IMR-90 (cell line): ENCODE results near the gene KIF1A. TPM values are rescaled to one million over a fixed set of nuclear protein-coding genes. Genes with fewer than 3 reads are reported as not detected.

Experiments
- ATAC-seq: fragments of 200-7000 bp; cut with Tn5 transposase; 2 replicates; pipeline ENCODE4 v1.9.1; 2020; ENCODE audit warnings: low read depth, mild to moderate bottlenecking, moderate library complexity
- BruUV-seq: library from RNA; stranded (reverse); fragments of 400-500 nt; replicated peaks from 2 replicates; lab custom pipeline; 2021; lab: Mats Ljungman, UMichigan
- CTCF ChIA-PET: fragments of 300-600 bp; formaldehyde crosslinking; extraction: SDS; loops from one replicate; lab custom pipeline; 2021; ENCODE audit warnings: antibody characterized with exemption; lab: Yijun Ruan, JAX
- POLR2A ChIA-PET: fragments of 300-600 bp; sonication (Branson Sonifier 250); formaldehyde crosslinking; loops from one replicate; lab custom pipeline; 2022; ENCODE audit warnings: antibody characterized with exemption; ENCODE audit not compliant: unreplicated experiment; lab: Charles Lee
- DNase-seq: peaks from one replicate; pipeline ENCODE4 v3.0.0; 2013
- H2AFZ ChIP-seq: replicated peaks from 2 replicates; pipeline ENCODE3; 2013; ENCODE audit warnings: low read length, mild to moderate bottlenecking; ENCODE audit not compliant: poor library complexity
- H2AK5ac ChIP-seq: 2 replicates; pipeline ENCODE4 v1.6.1; 2013; ENCODE audit warnings: low read depth, low read length, inconsistent platforms
- H2AK9ac ChIP-seq: replicated peaks from 2 replicates; pipeline ENCODE3; 2013; ENCODE audit warnings: mild to moderate bottlenecking, low read depth, low read length, moderate library complexity; ENCODE audit not compliant: poor library complexity
- H2BK120ac ChIP-seq: 2 replicates; pipeline ENCODE4 v1.6.1; 2013; ENCODE audit warnings: low read depth, low read length, inconsistent platforms
- H2BK15ac ChIP-seq: 3 replicates; pipeline ENCODE4 v1.6.1; 2013; ENCODE audit warnings: low read depth, low read length, inconsistent platforms
- H2BK20ac ChIP-seq: 2 replicates; pipeline ENCODE4 v1.6.1; 2013; ENCODE audit warnings: low read depth, mild to moderate bottlenecking, inconsistent platforms, low read length, moderate library complexity
- H2BK5ac ChIP-seq: 2 replicates; pipeline ENCODE4 v1.6.1; 2013; ENCODE audit warnings: mild to moderate bottlenecking, low read depth, low read length, inconsistent platforms; ENCODE audit not compliant: poor library complexity, severe bottlenecking
- H3K14ac ChIP-seq: replicated peaks from 2 replicates; pipeline ENCODE4 v1.6.1; 2013; ENCODE audit warnings: low read depth, low read length, inconsistent platforms
- H3K18ac ChIP-seq: 2 replicates; pipeline ENCODE4 v1.6.1; 2013; ENCODE audit warnings: low read depth, low read length, control low read depth
- H3K23ac ChIP-seq: 2 replicates; pipeline ENCODE4 v1.6.1; 2013; ENCODE audit warnings: low read depth, low read length, inconsistent platforms
- H3K27ac ChIP-seq: 2 replicates; pipeline ENCODE4 v1.5.1; 2013; ENCODE audit warnings: mild to moderate bottlenecking, control low read depth, low read length; ENCODE audit not compliant: insufficient read depth
- H3K27me3 ChIP-seq: 2 replicates; pipeline ENCODE4 v1.6.1; 2013; ENCODE audit warnings: low read length; ENCODE audit not compliant: control insufficient read depth, insufficient read depth
- H3K36me3 ChIP-seq: 2 replicates; pipeline ENCODE4 v1.6.1; 2013; ENCODE audit warnings: low read length, mixed read lengths; ENCODE audit not compliant: control insufficient read depth, insufficient read depth
- H3K4ac ChIP-seq: 2 replicates; pipeline ENCODE4 v1.6.1; 2013; ENCODE audit warnings: low read depth, low read length, inconsistent platforms
- H3K4me1 ChIP-seq: 2 replicates; pipeline ENCODE4 v1.6.1; 2013; ENCODE audit warnings: low read length, mixed read lengths; ENCODE audit not compliant: control insufficient read depth, insufficient read depth
- H3K4me2 ChIP-seq: 2 replicates; pipeline ENCODE4 v1.6.1; 2013; ENCODE audit warnings: low read depth, mild to moderate bottlenecking, control low read depth, low read length, moderate library complexity
- H3K4me3 ChIP-seq: 2 replicates; pipeline ENCODE4 v1.5.1; 2013; ENCODE audit warnings: low read depth, mild to moderate bottlenecking, control low read depth, low read length, moderate library complexity; ENCODE audit not compliant: insufficient read depth
- H3K56ac ChIP-seq: 2 replicates; pipeline ENCODE4 v1.6.1; 2013; ENCODE audit warnings: low read length, inconsistent platforms; ENCODE audit not compliant: insufficient read depth; ENCODE audit errors: extremely low read depth
- H3K79me1 ChIP-seq, 2 experiments: 2 replicates each; pipeline ENCODE4 v1.6.1; 2013; ENCODE audit warnings: low read length in 2 of 2, inconsistent platforms in 1 of 2, low read depth in 1 of 2
- H3K9ac ChIP-seq: 2 replicates; pipeline ENCODE4 v1.6.1; 2013; ENCODE audit warnings: low read depth, low read length, control low read depth
- H3K9me1 ChIP-seq: 2 replicates; pipeline ENCODE4 v1.6.1; 2013; ENCODE audit warnings: low read length, inconsistent platforms; ENCODE audit not compliant: insufficient read depth
- H3K9me3 ChIP-seq: 2 replicates; pipeline ENCODE4 v1.6.1; 2013; ENCODE audit warnings: low read length; ENCODE audit not compliant: control insufficient read depth, insufficient read depth
- H4K20me1 ChIP-seq: 2 replicates; pipeline ENCODE4 v1.6.1; 2013; ENCODE audit warnings: low read length, inconsistent platforms; ENCODE audit not compliant: insufficient read depth
- H4K5ac ChIP-seq: 2 replicates; pipeline ENCODE4 v1.6.1; 2013; ENCODE audit warnings: mild to moderate bottlenecking, low read depth, low read length, control low read depth
- H4K8ac ChIP-seq, 2 experiments: 2 replicates each; pipeline ENCODE4 v1.6.1; 2013; ENCODE audit warnings: low read depth in 2 of 2, low read length in 2 of 2, control low read depth in 1 of 2, inconsistent platforms in 1 of 2
- H4K91ac ChIP-seq: 2 replicates; pipeline ENCODE4 v1.6.1; 2013; ENCODE audit warnings: low read depth, low read length, inconsistent platforms; ENCODE audit not compliant: insufficient read depth
- CEBPB ChIP-seq: IDR thresholded peaks from 2 replicates; pipeline ENCODE4 v1.6.1; 2012; ENCODE audit warnings: low read depth, low read length, improper control_type of control experiment
- CHD1 ChIP-seq: IDR thresholded peaks from 2 replicates; pipeline ENCODE4 v1.6.1; 2012; ENCODE audit warnings: low read depth, low read length, improper control_type of control experiment
- ELK1 ChIP-seq: fragments of 150-350 bp; IDR thresholded peaks from 2 replicates; pipeline ENCODE4 v1.6.1; 2016; ENCODE audit warnings: low read depth, mild to moderate bottlenecking, low read length, moderate library complexity, borderline replicate concordance
- FOS ChIP-seq: fragments of 150-350 bp; IDR thresholded peaks from 2 replicates; pipeline ENCODE4 v1.6.1; 2016; ENCODE audit warnings: low read depth, low read length
- MAFK ChIP-seq: IDR thresholded peaks from 2 replicates; pipeline ENCODE4 v1.6.1; 2012; ENCODE audit warnings: low read depth, low read length, improper control_type of control experiment
- MAZ ChIP-seq: IDR thresholded peaks from 2 replicates; pipeline ENCODE4 v1.6.1; 2012; ENCODE audit warnings: low read depth, mild to moderate bottlenecking, low read length, improper control_type of control experiment, moderate library complexity, borderline replicate concordance
- MXI1 ChIP-seq: IDR thresholded peaks from 2 replicates; pipeline ENCODE4 v1.6.1; 2012; ENCODE audit warnings: low read depth, mild to moderate bottlenecking, low read length, moderate library complexity, borderline replicate concordance
- NFE2L2 ChIP-seq: fragments of 150-350 bp; IDR thresholded peaks from 2 replicates; pipeline ENCODE4 v1.6.1; 2016; ENCODE audit warnings: low read depth, mild to moderate bottlenecking, low read length
- POLR2A ChIP-seq: IDR thresholded peaks from 2 replicates; pipeline ENCODE4 v1.6.1; 2012; ENCODE audit warnings: mild to moderate bottlenecking, low read depth, low read length
- RAD21 ChIP-seq: IDR thresholded peaks from 2 replicates; pipeline ENCODE4 v1.6.1; 2012; ENCODE audit warnings: low read length, improper control_type of control experiment
- RCOR1 ChIP-seq: IDR thresholded peaks from 2 replicates; pipeline ENCODE4 v1.6.1; 2012; ENCODE audit warnings: mild to moderate bottlenecking, low read length, improper control_type of control experiment; ENCODE audit not compliant: insufficient replicate concordance
- RFX5 ChIP-seq: IDR thresholded peaks from 2 replicates; pipeline ENCODE4 v1.8.0; 2012; ENCODE audit warnings: low read depth, mild to moderate bottlenecking, low read length, moderate library complexity
- SMC3 ChIP-seq: fragments of 150-350 bp; IDR thresholded peaks from 2 replicates; pipeline ENCODE4 v1.6.1; 2016; ENCODE audit warnings: low read depth, mild to moderate bottlenecking, antibody characterized with exemption, low read length, moderate library complexity
- USF2 ChIP-seq: fragments of 150-350 bp; IDR thresholded peaks from 2 replicates; pipeline ENCODE4 v1.6.1; 2017; ENCODE audit warnings: mild to moderate bottlenecking, antibody characterized with exemption, low read length, low read depth
- WGBS, 2 experiments: methylation state at CpG; one replicate each; pipeline versions ENCODE4 v1.1.5 to v1.1.7; 2013; ENCODE audit warnings: missing lambda C conversion rate in 2 of 2; ENCODE audit not compliant: insufficient read length in 1 of 2; ENCODE audit errors: extremely low coverage in 2 of 2; 5-methylcytosine and 5-hydroxymethylcytosine counted together
- dilution Hi-C: fragments of 300-500 bp; cut with HindIII; formaldehyde crosslinking; loops from one replicate; pipeline ENCODE4 v1.14.3; 2018; ENCODE audit warnings: low sequenced_read_pairs; ENCODE audit not compliant: unreplicated experiment
- in situ Hi-C: fragments of 300-500 bp; cut with MboI; formaldehyde crosslinking; loops from 3 replicates; pipeline ENCODE4 v1.14.3; 2019; ENCODE audit warnings: low sequenced_read_pairs, inconsistent platforms, mixed read lengths
- intact Hi-C: fragments of 100-400 bp; cut with micrococcal nuclease; formaldehyde crosslinking; loops from 2 replicates; pipeline ENCODE4 v1.10.0; 2022
- polyA plus RNA-seq, 3 experiments: library from polyadenylated mRNA; depleted of rRNA; stranded (reverse); fragments of >200 nt; gene quantifications; 2 replicates each; pipeline ENCODE4 v1.2.3, GENCODE V29; 2012; ENCODE audit warnings: low replicate concordance in 1 of 3
- total RNA-seq: library from RNA; depleted of rRNA; stranded (reverse); fragments of >200 nt; gene quantifications from 2 replicates; pipeline ENCODE4 v1.2.3, GENCODE V29; 2012

Gene KIF1A
- total and polyA plus RNA-seq, 2 of the 4 experiments (the other 2 are of a cell fraction), result under 0.01 TPM; not detected in 1

- DNase-seq, result no peak
- BruUV-seq, result no TSS peak
- H3K23ac ChIP-seq, result no peak overlapping the region
- no peak overlapping the region for H4K91ac ChIP-seq
- H4K8ac ChIP-seq, result no peak overlapping the region
- no peaks in the 10 kb centered on the region for H3K36me3 ChIP-seq
- no peaks in the 10 kb centered on the region for H3K79me1 ChIP-seq
- no peak overlapping the region for H3K9ac ChIP-seq
- peaks cover 8% of the 10 kb centered on the region; the same call in 1 of the 2 replicates for H3K4me1 ChIP-seq
- H2AK5ac ChIP-seq, result no peak overlapping the region
- no peak overlapping the region for H3K4me3 ChIP-seq
- no peaks in the 10 kb centered on the region for H3K9me1 ChIP-seq
- no peak overlapping the region for H2BK20ac ChIP-seq
- no peaks in the 10 kb centered on the region for H3K9me3 ChIP-seq
- dilution Hi-C loops, result no loop called here
- TF ChIP-seq MAZ (no peak), MAFK (no peak), RCOR1 (no peak), SMC3 (no peak), CHD1 (no peak), POLR2A (no peak), CEBPB (no peak), RFX5 (no peak), MXI1 (no peak), NFE2L2 (no peak), USF2 (no peak), RAD21 (no peak), ELK1 (no peak), FOS (no peak)
- no peak overlapping the region for H2BK5ac ChIP-seq
- no peak overlapping the region for H2AFZ ChIP-seq
- no peak overlapping the region for H3K18ac ChIP-seq
- H3K27me3 ChIP-seq, result peaks cover 40% of the 10 kb centered on the region
- no peak overlapping the region for H3K56ac ChIP-seq
- ATAC-seq, result no peak
- no peak overlapping the region for H3K4ac ChIP-seq
- no peak overlapping the region for H3K14ac ChIP-seq
- no peak overlapping the region for H2AK9ac ChIP-seq
- ChIA-PET CTCF (no interaction called here), POLR2A (no interaction called here)
- no peak overlapping the region for H2BK15ac ChIP-seq
- H2BK120ac ChIP-seq, result no peak overlapping the region
- intact Hi-C loops, result no loop called here
- WGBS, 2 experiments, result 80% methylated on average over 1 of the region's 6 CpGs; no CpG with 5 or more reads in 1 of the 2 experiments
- no peak overlapping the region for H3K27ac ChIP-seq
- in situ Hi-C loops, result no loop called here
- H4K20me1 ChIP-seq, result no peaks in the 10 kb centered on the region; the same call in 1 of the 2 replicates
- no peak overlapping the region for H3K4me2 ChIP-seq
- no peak overlapping the region for H4K5ac ChIP-seq
Measured at GRCh38 chr2:240834377-240834975, 14.5 kb upstream of the KIF1A start.
